GM12873 (cell line): ENCODE data around the gene TTC7B.

Source experiments
- TF ChIP-seq, protein P1 (sequence below): IDR thresholded peaks from 2 replicates; pipeline ENCODE4 v1.5.1; 2012; ENCODE audit warnings: low read depth, mild to moderate bottlenecking, moderate library complexity, low read length, control low read depth; ENCODE audit not compliant: insufficient read depth; ENCODE audit errors: missing control alignments

The TTC7B gene

DNA sequence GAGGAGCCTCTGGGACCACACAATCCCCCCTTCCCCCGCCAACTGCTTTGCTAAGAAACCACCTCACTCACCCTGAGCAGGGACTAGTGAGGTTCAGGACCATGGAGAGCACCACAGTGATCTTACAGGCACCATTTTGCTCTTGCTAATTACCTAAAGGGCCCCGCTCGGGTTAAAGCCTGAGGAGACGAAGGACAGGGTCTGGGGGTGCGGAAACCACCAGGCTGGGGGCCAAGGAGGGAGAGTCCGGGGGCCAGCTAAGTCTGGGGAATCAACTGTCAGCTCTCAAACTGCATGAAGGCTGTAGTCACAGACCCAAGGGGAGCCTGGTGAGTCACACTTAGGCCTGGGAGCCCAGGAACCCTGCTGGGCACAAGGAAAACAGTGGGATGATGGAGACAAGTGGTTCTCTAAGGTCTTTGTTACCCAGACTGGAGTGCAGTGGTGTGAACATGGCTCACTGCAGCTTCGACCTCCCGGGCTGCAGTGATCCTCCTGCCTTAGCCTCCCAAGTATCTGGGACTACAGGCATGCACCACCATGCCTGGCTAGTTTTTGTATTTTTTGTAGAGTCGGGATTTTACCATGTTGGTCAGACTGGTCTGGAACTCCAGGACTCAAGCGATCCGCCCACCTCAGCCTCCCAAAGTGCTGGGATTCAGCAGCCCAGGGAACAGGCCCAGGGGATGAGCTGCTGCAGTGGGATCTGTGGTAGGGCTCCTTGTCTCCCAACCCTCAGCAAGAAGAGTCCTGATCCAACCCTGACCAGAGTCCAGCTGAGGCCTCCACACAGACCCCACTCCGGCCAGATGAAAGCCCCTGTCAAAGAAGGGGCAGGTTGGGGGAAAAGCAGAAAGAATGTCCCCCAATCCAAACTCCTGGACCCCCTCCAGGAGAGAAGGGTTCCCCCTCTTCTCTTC lies 320.6 kb downstream of the TTC7B start:
- TF ChIP-seq, protein P1, sequence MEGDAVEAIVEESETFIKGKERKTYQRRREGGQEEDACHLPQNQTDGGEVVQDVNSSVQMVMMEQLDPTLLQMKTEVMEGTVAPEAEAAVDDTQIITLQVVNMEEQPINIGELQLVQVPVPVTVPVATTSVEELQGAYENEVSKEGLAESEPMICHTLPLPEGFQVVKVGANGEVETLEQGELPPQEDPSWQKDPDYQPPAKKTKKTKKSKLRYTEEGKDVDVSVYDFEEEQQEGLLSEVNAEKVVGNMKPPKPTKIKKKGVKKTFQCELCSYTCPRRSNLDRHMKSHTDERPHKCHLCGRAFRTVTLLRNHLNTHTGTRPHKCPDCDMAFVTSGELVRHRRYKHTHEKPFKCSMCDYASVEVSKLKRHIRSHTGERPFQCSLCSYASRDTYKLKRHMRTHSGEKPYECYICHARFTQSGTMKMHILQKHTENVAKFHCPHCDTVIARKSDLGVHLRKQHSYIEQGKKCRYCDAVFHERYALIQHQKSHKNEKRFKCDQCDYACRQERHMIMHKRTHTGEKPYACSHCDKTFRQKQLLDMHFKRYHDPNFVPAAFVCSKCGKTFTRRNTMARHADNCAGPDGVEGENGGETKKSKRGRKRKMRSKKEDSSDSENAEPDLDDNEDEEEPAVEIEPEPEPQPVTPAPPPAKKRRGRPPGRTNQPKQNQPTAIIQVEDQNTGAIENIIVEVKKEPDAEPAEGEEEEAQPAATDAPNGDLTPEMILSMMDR: no peak

DNA sequence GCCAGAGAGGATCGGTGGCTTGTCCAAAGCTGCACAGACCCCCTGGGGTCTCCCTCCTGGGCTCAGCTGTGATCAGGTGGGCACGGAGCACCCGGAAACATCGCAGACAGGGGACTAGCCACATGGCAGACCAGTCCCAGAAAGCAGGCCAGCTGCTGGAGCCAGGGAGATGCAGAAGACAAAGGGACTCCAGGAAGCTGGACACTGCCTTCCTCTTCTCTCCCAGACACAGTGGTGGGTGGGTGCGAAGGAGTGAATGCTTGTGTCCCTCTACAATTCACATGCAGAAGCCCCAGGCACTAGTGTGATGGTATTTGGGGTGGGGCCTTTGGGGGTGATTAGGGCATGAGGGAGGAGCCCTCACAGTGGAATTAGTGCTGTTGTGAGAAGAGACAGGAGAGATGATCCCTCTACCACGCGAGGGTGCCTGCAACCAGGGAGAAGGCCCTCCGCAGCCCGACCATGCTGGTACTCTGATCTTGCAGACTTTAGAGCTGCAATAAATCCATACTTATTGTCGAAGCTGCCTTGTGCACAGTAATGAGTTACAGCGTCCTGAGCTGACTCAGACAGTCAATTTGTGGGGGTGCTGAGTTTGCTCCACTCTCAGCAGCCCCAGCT lies 324.2 kb downstream of the TTC7B start:
- TF ChIP-seq, protein P1: no peak

DNA sequence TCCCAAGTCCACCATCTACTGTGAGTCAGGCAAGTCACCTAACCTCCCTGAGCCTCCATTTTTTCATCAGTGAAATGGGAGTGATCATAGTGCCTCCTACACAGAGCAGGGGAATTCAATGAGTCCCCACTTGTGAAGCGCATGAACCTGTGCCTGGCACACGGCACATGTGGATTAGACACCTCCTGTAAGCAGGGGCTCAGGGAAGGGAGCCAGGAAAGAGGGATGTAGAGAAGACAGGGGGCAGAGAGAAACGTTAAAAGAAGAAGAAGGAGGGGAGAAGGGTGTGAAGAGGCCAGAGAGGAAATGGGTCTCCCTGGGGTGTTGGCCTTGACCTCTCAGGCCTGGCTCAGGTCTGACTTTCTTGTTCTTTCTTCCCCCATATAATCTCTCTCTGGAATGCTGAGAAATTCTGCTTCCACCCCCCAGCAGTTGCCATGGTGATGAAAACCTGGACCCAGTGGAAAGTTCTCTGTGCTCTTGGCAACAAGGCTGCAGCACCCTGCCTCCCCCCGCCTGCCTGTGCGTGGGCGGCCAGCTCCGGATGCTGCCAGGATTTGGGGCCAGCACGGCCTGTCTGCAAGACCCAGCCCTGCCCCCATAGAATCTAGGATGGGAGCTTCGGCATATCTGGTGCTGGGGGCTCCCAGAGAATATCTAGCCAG lies 324.9 kb downstream of the TTC7B start:
- TF ChIP-seq, protein P1: no peak

DNA sequence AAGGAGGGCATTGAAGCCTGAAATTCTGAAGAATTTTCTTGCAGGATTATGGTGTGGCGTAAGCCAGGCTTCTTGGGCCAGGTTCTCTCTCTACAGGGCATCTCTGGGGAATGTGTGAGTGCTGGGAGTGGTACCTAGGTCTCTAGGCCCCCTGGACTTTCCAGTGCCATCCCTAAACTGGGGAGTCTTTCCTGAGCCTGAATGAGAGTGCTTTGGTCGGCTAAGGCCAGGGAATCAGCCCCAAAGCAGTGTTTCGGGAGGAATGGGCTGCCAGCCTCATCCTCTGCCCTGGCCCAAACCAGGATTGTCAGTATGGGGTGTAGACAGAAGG lies 325.5 kb downstream of the TTC7B start:
- TF ChIP-seq, protein P1: no peak

DNA sequence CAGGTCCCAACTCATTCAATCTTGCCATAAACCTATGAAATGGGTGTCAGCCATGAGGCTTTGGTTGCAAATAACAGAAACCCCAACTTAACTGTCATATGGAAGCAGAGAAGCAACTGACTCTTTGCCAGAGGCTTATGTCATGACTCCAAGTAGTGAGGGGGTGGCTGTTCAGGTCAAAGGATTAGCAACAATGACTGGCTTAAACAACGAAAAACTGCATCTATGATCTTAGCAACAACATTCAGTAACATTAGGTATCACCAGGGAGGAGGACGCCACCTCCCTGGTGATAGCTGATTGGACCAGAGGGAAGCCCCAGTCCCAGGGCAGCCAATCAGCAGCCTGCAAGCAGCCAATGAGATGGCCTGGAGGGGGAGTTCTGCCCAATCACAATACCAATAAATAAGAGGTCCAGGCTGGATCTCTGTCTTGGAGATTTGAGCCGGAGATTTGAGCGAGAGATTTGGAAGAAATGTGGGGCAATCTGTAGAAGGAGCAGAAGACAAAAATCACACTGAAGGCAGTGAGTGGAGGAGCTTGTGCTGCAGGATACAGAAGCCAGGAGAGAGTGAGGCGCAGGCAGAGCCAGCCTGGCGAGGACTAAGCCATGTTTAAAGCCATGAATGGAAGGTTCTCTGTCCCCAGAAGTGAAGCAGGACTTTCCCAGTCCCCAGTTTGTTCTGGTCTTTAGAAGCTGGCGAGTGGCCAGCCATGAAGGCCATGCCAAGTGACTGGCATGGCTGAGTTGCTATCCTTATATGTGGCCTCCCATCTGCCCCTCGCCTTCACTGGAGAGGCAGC lies 326.1 kb downstream of the TTC7B start:
- TF ChIP-seq, protein P1: no peak

DNA sequence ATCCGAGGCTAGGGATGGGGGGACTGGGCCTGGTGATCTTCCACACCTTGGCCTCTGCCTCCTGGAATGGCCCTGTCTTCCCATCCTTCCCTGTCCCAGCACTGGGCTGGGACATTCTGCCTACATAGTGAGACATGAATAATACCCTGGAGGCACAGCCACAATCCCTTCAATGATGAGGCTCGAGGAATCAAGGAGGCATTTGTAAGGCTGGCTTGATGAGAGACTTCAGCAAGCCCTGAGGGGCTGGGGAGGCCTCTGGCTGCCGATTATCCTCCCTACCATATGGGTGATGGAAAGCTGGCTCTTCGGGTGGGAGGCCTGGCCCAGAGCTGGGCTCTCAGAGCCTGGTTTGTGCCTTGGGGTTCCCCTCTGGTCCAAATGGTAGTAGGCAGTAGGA lies 326.9 kb downstream of the TTC7B start:
- TF ChIP-seq, protein P1: no peak
